Fibroblast of peridontal ligament (primary cell): ENCODE measurements around the gene GPX3.

ENCODE experiments used
- DNase-seq: peaks from one replicate; pipeline ENCODE4 v3.0.0-alpha.2; 2010; ENCODE audit errors: extremely low read depth

Gene GPX3

GRCh38 chr5:151058301-151058700 is 37.9 kb downstream of the GPX3 start:
- DNase-seq = no peak

GRCh38 chr5:151058891-151059489 is 38.6 kb downstream of the GPX3 start:
- DNase-seq = no peak

- DNase-seq = no peak
These were observed 40.4 kb downstream of the GPX3 start for GRCh38 chr5:151060742-151061141.

GRCh38 chr5:151062405-151063141 is 42.2 kb downstream of the GPX3 start:
- no peak for DNase-seq

GRCh38 chr5:151063142-151063989 is 43.0 kb downstream of the GPX3 start:
- peak; percentile 83 for DNase-seq

GRCh38 chr5:151064916-151065499 is 44.6 kb downstream of the GPX3 start:
- DNase-seq = no peak

GRCh38 chr5:151065609-151066008 is 45.2 kb downstream of the GPX3 start:
- no peak for DNase-seq

- DNase-seq = no peak
These were observed 46.5 kb downstream of the GPX3 start for GRCh38 chr5:151066920-151067319.

- DNase-seq = no peak
These were observed 47.4 kb downstream of the GPX3 start for GRCh38 chr5:151067632-151068432.

- no peak for DNase-seq
These were observed 48.2 kb downstream of the GPX3 start for GRCh38 chr5:151068433-151069197.

GRCh38 chr5:151070449-151070848 is 50.1 kb downstream of the GPX3 start:
- DNase-seq = no peak

- DNase-seq = no peak
These were observed 50.6 kb downstream of the GPX3 start for GRCh38 chr5:151071021-151071420.

- no peak for DNase-seq
These were observed 51.6 kb downstream of the GPX3 start for GRCh38 chr5:151071848-151072629.

- DNase-seq = no peak
These were observed 52.2 kb downstream of the GPX3 start for GRCh38 chr5:151072630-151073025.

GRCh38 chr5:151073280-151073679 is 52.9 kb downstream of the GPX3 start:
- no peak for DNase-seq

- DNase-seq = no peak
These were observed 54.2 kb downstream of the GPX3 start for GRCh38 chr5:151074557-151074956.

GRCh38 chr5:151075698-151076331 is 55.4 kb downstream of the GPX3 start:
- no peak for DNase-seq

- no peak for DNase-seq
These were observed 56.2 kb downstream of the GPX3 start for GRCh38 chr5:151076616-151077015.

- DNase-seq = no peak
These were observed 57.0 kb downstream of the GPX3 start for GRCh38 chr5:151077419-151077818.
